B cell (primary cell): ENCODE results near the gene ATP8B3. TPM values are rescaled to one million over a fixed set of nuclear protein-coding genes. Genes with fewer than 3 reads are reported as not detected.

ENCODE experiments used
- ATAC-seq: fragments of 200-7000 bp; cut with Tn5 transposase; one replicate; pipeline ENCODE4 v1.10.0; 2021; ENCODE audit warnings: low read depth, mild to moderate bottlenecking, moderate number of reproducible peaks, moderate library complexity
- CTCF ChIA-PET: fragments of 350-600 bp; sonication (Branson Sonifier 250); formaldehyde crosslinking; loops from one replicate; lab custom pipeline; 2021; ENCODE audit warnings: antibody characterized with exemption, inconsistent platforms; lab: Charles Lee
- POLR2A ChIA-PET: fragments of 350-600 bp; sonication (Branson Sonifier 250); formaldehyde crosslinking; loops from one replicate; lab custom pipeline; 2021; ENCODE audit warnings: antibody characterized with exemption; lab: Charles Lee
- DNase-seq: peaks from one replicate; pipeline ENCODE4 v3.0.0; 2013
- H2AFZ ChIP-seq: 2 replicates; pipeline ENCODE4 v1.6.1; 2012; ENCODE audit warnings: mild to moderate bottlenecking, low read depth, low read length; ENCODE audit not compliant: insufficient read depth, poor library complexity, severe bottlenecking
- H3K27ac ChIP-seq, 2 donors: 1 replicate in 1 of 2; 2 replicates in 1 of 2; pipeline ENCODE4 v1.5.1; 2012 to 2013; ENCODE audit warnings: low read length in 2 of 2, mild to moderate bottlenecking in 2 of 2, moderate library complexity in 1 of 2
- H3K27me3 ChIP-seq, 4 experiments: fragments of 200-600 bp in 1 of 4; sonication (generic) in 1 of 4; replicated peaks in 1 of 4; 1 replicate in 2 of 4; 2 replicates in 2 of 4; pipeline versions ENCODE4 v1.6.1 to v1.7.0; 2013 to 2016; ENCODE audit warnings: low read length in 3 of 4, mild to moderate bottlenecking in 2 of 4, mixed read lengths in 1 of 4, moderate library complexity in 1 of 4; ENCODE audit not compliant: insufficient read depth in 4 of 4, control insufficient read depth in 3 of 4; ENCODE audit errors: control extremely low read depth in 1 of 4
- H3K36me3 ChIP-seq, 2 experiments: replicated peaks in 1 of 2; 1 replicate in 1 of 2; 2 replicates in 1 of 2; pipeline versions ENCODE4 v1.6.1 to v1.7.1; 2013; ENCODE audit warnings: low read length in 1 of 2; ENCODE audit not compliant: insufficient read depth in 2 of 2, control insufficient read depth in 1 of 2; ENCODE audit errors: control extremely low read depth in 1 of 2, extremely low read depth in 1 of 2
- H3K4me1 ChIP-seq, 2 donors: fragments of 200-600 bp in 1 of 2; sonication (generic) in 1 of 2; 1 replicate in 1 of 2; 2 replicates in 1 of 2; pipeline versions ENCODE4 v1.5.1 to v1.6.1; 2013 to 2017; ENCODE audit warnings: low read length in 2 of 2; ENCODE audit not compliant: control insufficient read depth in 2 of 2, insufficient read depth in 2 of 2
- H3K4me2 ChIP-seq: replicated peaks from 2 replicates; pipeline ENCODE3; 2012; ENCODE audit warnings: mild to moderate bottlenecking, low read depth, low read length; ENCODE audit not compliant: poor library complexity, severe bottlenecking
- H3K4me3 ChIP-seq, 5 experiments: fragments of 200-600 bp in 1 of 5; sonication (generic) in 1 of 5; 1 replicate in 3 of 5; 2 replicates in 2 of 5; pipeline versions ENCODE4 v1.5.1 to v1.7.0; 2011 to 2016; ENCODE audit warnings: low read length in 4 of 5, mild to moderate bottlenecking in 4 of 5, low read depth in 2 of 5, control low read depth in 1 of 5, moderate library complexity in 1 of 5; ENCODE audit not compliant: insufficient read depth in 1 of 5; ENCODE audit errors: control extremely low read depth in 1 of 5, extremely low read depth in 1 of 5
- H3K79me2 ChIP-seq: fragments of 200-600 bp; sonication (generic); one replicate; pipeline ENCODE4 v1.6.0; 2016; ENCODE audit warnings: low read length; ENCODE audit not compliant: control insufficient read depth, insufficient read depth
- H3K9ac ChIP-seq: fragments of 200-600 bp; sonication (generic); 2 replicates; pipeline ENCODE4 v1.6.1; 2017; ENCODE audit warnings: mild to moderate bottlenecking, low read length, moderate library complexity
- H3K9me3 ChIP-seq, 3 donors: one replicate each; pipeline versions ENCODE4 v1.6.1 to v1.7.1; 2013; ENCODE audit warnings: low read length in 2 of 3; ENCODE audit not compliant: control insufficient read depth in 2 of 3, insufficient read depth in 1 of 3; ENCODE audit errors: control extremely low read depth in 1 of 3
- H4K20me1 ChIP-seq: 2 replicates; pipeline ENCODE4 v1.6.0; 2012; ENCODE audit warnings: mild to moderate bottlenecking, low read length; ENCODE audit not compliant: insufficient read depth, control insufficient read depth, poor library complexity, severe bottlenecking
- H3K27ac Mint-ChIP-seq: one replicate; pipeline ENCODE4 v1.8.0; 2021; ENCODE audit warnings: mixed read lengths
- H3K27me3 Mint-ChIP-seq: one replicate; pipeline ENCODE4 v1.8.0; 2021; ENCODE audit warnings: mixed read lengths
- H3K4me1 Mint-ChIP-seq: one replicate; pipeline ENCODE4 v1.8.0; 2021; ENCODE audit warnings: mixed read lengths
- H3K4me3 Mint-ChIP-seq: one replicate; pipeline ENCODE4 v1.8.0; 2021; ENCODE audit warnings: mixed read lengths
- H3K9me3 Mint-ChIP-seq: one replicate; pipeline ENCODE4 v1.8.0; 2022; ENCODE audit warnings: mixed read lengths; ENCODE audit not compliant: insufficient read depth
- EZH2 ChIP-seq: IDR thresholded peaks from 2 replicates; pipeline ENCODE4 v1.6.1; 2012; ENCODE audit warnings: borderline replicate concordance, low read depth, mild to moderate bottlenecking, moderate library complexity, low read length; ENCODE audit not compliant: insufficient read depth, poor library complexity, severe bottlenecking
- WGBS: methylation state at CpG from one replicate; pipeline ENCODE4 v1.1.5; 2013; ENCODE audit warnings: missing lambda C conversion rate; ENCODE audit not compliant: insufficient coverage; 5-methylcytosine and 5-hydroxymethylcytosine counted together
- intact Hi-C: fragments of 100-400 bp; cut with micrococcal nuclease; formaldehyde crosslinking; loops from one replicate; pipeline ENCODE4 v1.10.0; 2022
- polyA plus RNA-seq: library from polyadenylated mRNA; depleted of rRNA; stranded (reverse); fragments of >200 nt; gene quantifications from 2 replicates; pipeline ENCODE4 v1.2.3, GENCODE V29; 2012
- total RNA-seq, 2 donors: library from RNA; stranded (reverse); fragments of 120-200 nt in 1 of 2; gene quantifications; 1 replicate in 1 of 2; 2 replicates in 1 of 2; pipeline versions ENCODE4 v1.2.3 to v1.2.4, GENCODE V29; 2013 to 2022
- TF ChIP-seq, protein P1 (sequence below): fragments of 200-600 bp; IDR thresholded peaks from one replicate; pipeline ENCODE4 v1.8.0; 2022; ENCODE audit warnings: antibody characterized with exemption, mild to moderate bottlenecking

The ATP8B3 gene
- total and polyA plus RNA-seq, 2 donors (not counting 1 experiment from before 2014, with no cell fraction given) = 0.89 to 5.1 TPM

DNA sequence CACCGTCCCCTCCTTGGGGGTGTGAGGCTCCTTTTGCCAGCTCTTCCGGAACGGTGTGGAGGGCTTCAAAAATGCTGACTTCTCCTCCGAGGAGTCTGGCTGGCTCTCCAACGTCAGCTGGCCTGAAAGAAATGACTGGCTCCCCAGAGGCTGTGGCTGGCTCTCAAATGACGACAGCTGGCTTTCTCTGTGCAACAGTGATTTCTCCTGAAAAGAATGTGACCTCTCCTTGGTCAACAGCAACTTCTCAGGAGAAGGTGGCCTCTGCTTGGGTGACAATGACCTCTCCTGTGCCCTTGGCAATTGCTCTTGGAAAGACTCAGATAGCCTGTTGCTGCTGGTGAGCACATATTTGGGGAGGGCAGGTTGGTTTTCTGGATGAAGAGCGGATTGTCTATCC, 29.6 kb downstream of the ATP8B3 start:
- 88% methylated on average over 7 of the region's 7 CpGs for WGBS

GRCh38 chr19:1780272-1780958, 31.7 kb downstream of the ATP8B3 start:
- CTCF ChIA-PET = interaction anchor here (1.6 to 2.1 kb wide), 2 partner anchors 9 to 46 kb away, joined by 5 to 9 read pairs; no protein-coding TSS in a partner anchor

More for the DNA sequence above, 29.6 kb downstream of the ATP8B3 start:
- H3K9ac ChIP-seq = no peak overlapping the region
- no peak for TF ChIP-seq EZH2
- TF ChIP-seq, protein P1, sequence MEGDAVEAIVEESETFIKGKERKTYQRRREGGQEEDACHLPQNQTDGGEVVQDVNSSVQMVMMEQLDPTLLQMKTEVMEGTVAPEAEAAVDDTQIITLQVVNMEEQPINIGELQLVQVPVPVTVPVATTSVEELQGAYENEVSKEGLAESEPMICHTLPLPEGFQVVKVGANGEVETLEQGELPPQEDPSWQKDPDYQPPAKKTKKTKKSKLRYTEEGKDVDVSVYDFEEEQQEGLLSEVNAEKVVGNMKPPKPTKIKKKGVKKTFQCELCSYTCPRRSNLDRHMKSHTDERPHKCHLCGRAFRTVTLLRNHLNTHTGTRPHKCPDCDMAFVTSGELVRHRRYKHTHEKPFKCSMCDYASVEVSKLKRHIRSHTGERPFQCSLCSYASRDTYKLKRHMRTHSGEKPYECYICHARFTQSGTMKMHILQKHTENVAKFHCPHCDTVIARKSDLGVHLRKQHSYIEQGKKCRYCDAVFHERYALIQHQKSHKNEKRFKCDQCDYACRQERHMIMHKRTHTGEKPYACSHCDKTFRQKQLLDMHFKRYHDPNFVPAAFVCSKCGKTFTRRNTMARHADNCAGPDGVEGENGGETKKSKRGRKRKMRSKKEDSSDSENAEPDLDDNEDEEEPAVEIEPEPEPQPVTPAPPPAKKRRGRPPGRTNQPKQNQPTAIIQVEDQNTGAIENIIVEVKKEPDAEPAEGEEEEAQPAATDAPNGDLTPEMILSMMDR = no peak
- H3K9me3 ChIP-seq = peaks cover 0 to 49% (median 10%) of the 10 kb centered on the region in 3 donors
- H3K4me2 ChIP-seq = no peak overlapping the region
- H4K20me1 ChIP-seq = no peaks in the 10 kb centered on the region
- no peaks in the 10 kb centered on the region for H3K79me2 ChIP-seq
- H3K27me3 Mint-ChIP-seq = peaks cover 48% of the 10 kb centered on the region
- no peaks in the 10 kb centered on the region for H3K36me3 ChIP-seq
- H3K4me3 ChIP-seq = no peak overlapping the region
- peaks cover 0 to 53% (median 22%) of the 10 kb centered on the region in 4 experiments for H3K27me3 ChIP-seq
- ChIA-PET CTCF (interaction anchor here (0.6 to 2.6 kb wide), 6 partner anchors 11 to 1519 kb away, joined by 3 to 6 read pairs (median 3); no protein-coding TSS in a partner anchor), POLR2A (no interaction called here)
- DNase-seq = no peak
- no peak overlapping the region for H3K27ac Mint-ChIP-seq
- no peaks in the 10 kb centered on the region for H3K9me3 Mint-ChIP-seq
- intact Hi-C loops = no loop called here
- no peak overlapping the region for H3K4me3 Mint-ChIP-seq
- no peak overlapping the region for H3K27ac ChIP-seq
- ATAC-seq = no peak
- H2AFZ ChIP-seq = no peak overlapping the region
- H3K4me1 ChIP-seq = no peaks in the 10 kb centered on the region
- peaks cover 5% of the 10 kb centered on the region for H3K4me1 Mint-ChIP-seq

More at GRCh38 chr19:1780272-1780958, 31.7 kb downstream of the ATP8B3 start:
- Mint-ChIP-seq H3K9me3 (no peaks in the 10 kb centered on the region), H3K4me3 (no peak overlapping the region), H3K4me1 (peaks cover 10% of the 10 kb centered on the region), H3K27ac (no peak overlapping the region), H3K27me3 (peaks cover 52% of the 10 kb centered on the region)
- Histone ChIP-seq H3K27ac (no peak overlapping the region), H3K27me3 (peaks cover 0 to 74% (median 34%) of the 10 kb centered on the region in 4 experiments), H3K4me1 (peaks cover 7 to 14% of the 10 kb centered on the region in 2 donors), H3K79me2 (no peaks in the 10 kb centered on the region), H3K9ac (no peak overlapping the region), H4K20me1 (no peaks in the 10 kb centered on the region), H3K4me3 (no peak overlapping the region), H2AFZ (no peak overlapping the region), H3K9me3 (peaks cover 0 to 65% (median 10%) of the 10 kb centered on the region in 3 donors), H3K4me2 (no peak overlapping the region), H3K36me3 (no peaks in the 10 kb centered on the region)
- WGBS = 47% methylated on average over 9 of the region's 14 CpGs
- POLR2A ChIA-PET = no interaction called here
- TF ChIP-seq, protein P1 = no peak
- no peak for TF ChIP-seq EZH2
- DNase-seq (no peak), ATAC-seq (no peak)
- intact Hi-C loops = no loop called here
